Chondrocyte (in vitro differentiated cells): ENCODE results near the gene MTHFD1L. TPM values are rescaled to one million over a fixed set of nuclear protein-coding genes. Genes with fewer than 3 reads are reported as not detected.

ENCODE experiments used
- DNase-seq: peaks from one replicate; pipeline ENCODE4 v3.0.0; 2021; ENCODE audit warnings: mixed read lengths, low spot score
- H3K27ac Mint-ChIP-seq: one replicate; pipeline ENCODE4 v1.8.0; 2021; ENCODE audit warnings: mild to moderate bottlenecking, moderate library complexity, mixed read lengths; ENCODE audit not compliant: unreplicated experiment
- H3K27me3 Mint-ChIP-seq: 2 replicates; pipeline ENCODE4 v1.8.0; 2021; ENCODE audit warnings: low read depth, mixed read lengths
- H3K36me3 Mint-ChIP-seq: 2 replicates; pipeline ENCODE4 v1.8.0; 2021; ENCODE audit warnings: low read depth, mixed read lengths
- H3K4me1 Mint-ChIP-seq: 2 replicates; pipeline ENCODE4 v1.8.0; 2021; ENCODE audit warnings: low read depth, mild to moderate bottlenecking, mixed read lengths
- H3K4me3 Mint-ChIP-seq: one replicate; pipeline ENCODE4 v1.8.0; 2021; ENCODE audit warnings: mild to moderate bottlenecking, moderate library complexity, mixed read lengths; ENCODE audit not compliant: unreplicated experiment
- H3K9me3 Mint-ChIP-seq: 2 replicates; pipeline ENCODE4 v1.8.0; 2021; ENCODE audit warnings: low read depth, mixed read lengths
- total RNA-seq: library from RNA; stranded (reverse); gene quantifications from 3 replicates; pipeline ENCODE4 v1.2.1, GENCODE V29; 2021
- TF ChIP-seq, protein P1 (sequence below): fragments of 200-600 bp; sonication (generic); IDR thresholded peaks from 2 replicates; pipeline ENCODE4 v1.5.0; 2021; ENCODE audit warnings: antibody characterized with exemption, mild to moderate bottlenecking, moderate library complexity

Gene MTHFD1L
- total RNA-seq, 1 donor from 2014 or later = 93.7 TPM

DNA sequence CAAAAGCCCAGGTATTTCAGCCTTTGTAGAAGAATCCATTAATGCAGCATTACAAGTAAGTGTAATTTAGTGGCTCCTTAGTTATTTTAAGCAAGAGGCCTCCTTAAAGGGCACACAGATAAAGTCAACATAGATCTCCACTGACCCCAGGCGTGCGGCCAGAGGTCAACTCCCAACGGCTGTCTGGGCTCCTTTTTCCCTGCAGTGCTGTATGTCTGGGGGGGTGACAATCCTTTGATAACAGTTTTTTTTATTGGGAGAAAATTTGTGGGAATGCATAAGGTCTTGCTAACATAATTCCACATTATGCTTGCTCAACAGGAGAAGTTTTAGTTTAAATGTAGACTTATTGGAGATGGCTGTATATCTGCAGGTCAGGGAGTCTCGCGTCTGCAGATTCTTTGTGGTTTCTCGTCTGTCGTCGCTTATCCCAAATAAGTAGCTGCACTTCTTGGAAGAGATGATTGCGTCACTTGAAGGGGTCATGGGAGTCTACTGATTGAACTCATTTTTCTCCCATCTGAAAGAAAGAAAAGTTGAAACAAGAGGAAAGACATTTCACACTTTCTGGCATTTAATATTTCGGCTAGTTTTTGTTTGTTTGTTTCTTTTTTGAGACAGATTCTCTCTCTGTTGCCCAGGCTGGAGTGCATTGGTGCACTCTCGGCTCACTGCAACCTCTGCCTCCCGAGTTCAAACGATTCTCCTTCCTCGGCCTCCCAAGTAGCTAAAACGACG lies 222.5 kb downstream of the MTHFD1L start:
- Mint-ChIP-seq H3K36me3 (peaks cover 13% of the 10 kb centered on the region), H3K4me1 (peaks cover 20% of the 10 kb centered on the region), H3K27me3 (no peaks in the 10 kb centered on the region), H3K9me3 (no peaks in the 10 kb centered on the region), H3K27ac (peak overlapping the region; percentile 78), H3K4me3 (no peak overlapping the region)
- no peak for DNase-seq
- TF ChIP-seq, protein P1, sequence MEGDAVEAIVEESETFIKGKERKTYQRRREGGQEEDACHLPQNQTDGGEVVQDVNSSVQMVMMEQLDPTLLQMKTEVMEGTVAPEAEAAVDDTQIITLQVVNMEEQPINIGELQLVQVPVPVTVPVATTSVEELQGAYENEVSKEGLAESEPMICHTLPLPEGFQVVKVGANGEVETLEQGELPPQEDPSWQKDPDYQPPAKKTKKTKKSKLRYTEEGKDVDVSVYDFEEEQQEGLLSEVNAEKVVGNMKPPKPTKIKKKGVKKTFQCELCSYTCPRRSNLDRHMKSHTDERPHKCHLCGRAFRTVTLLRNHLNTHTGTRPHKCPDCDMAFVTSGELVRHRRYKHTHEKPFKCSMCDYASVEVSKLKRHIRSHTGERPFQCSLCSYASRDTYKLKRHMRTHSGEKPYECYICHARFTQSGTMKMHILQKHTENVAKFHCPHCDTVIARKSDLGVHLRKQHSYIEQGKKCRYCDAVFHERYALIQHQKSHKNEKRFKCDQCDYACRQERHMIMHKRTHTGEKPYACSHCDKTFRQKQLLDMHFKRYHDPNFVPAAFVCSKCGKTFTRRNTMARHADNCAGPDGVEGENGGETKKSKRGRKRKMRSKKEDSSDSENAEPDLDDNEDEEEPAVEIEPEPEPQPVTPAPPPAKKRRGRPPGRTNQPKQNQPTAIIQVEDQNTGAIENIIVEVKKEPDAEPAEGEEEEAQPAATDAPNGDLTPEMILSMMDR = no peak

DNA sequence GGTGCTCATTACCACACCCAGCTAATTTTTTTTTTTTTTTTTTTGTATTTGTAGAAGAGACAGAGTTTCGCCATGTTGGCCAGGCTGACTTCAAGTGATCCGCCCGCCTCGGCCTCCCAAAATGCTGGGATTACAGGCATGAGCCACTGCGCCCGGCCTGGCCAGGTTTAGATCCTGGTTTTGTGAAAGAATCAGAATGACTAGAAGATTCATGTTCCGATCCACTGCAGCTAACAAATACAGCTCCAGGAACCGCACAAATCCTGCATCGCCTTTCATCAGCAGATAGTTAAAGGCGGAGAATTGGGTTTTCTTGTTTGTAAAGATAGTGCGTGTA lies 223.1 kb downstream of the MTHFD1L start:
- no peak for DNase-seq
- Mint-ChIP-seq H3K9me3 (no peaks in the 10 kb centered on the region), H3K36me3 (peaks cover 15% of the 10 kb centered on the region), H3K27me3 (no peaks in the 10 kb centered on the region), H3K4me3 (no peak overlapping the region), H3K4me1 (peaks cover 20% of the 10 kb centered on the region), H3K27ac (peak overlapping the region; percentile 78)
- TF ChIP-seq, protein P1 = no peak

DNA sequence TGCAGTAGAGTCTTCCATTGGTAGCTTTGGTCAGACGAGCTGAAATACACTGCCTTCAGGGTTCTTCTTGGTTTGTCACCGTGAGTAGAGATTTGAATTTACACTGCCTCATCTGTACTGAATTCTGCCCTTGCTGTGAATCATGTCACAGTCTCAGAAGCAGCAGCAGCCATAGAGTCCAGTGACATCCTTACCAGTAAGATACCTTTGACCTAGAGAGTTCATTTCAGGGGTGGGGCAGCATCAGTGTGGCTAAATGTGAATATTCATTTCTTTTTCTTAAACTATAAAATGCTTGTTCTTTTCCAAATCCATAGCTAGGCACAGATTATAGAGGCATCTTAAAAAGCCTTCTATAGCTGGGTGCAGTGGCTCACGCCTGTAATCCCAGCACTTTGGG lies 223.5 kb downstream of the MTHFD1L start:
- H3K9me3 Mint-ChIP-seq = no peaks in the 10 kb centered on the region
- no peak overlapping the region for H3K27ac Mint-ChIP-seq
- H3K36me3 Mint-ChIP-seq = peaks cover 16% of the 10 kb centered on the region
- H3K4me3 Mint-ChIP-seq = no peak overlapping the region
- peaks cover 20% of the 10 kb centered on the region for H3K4me1 Mint-ChIP-seq
- TF ChIP-seq, protein P1 = no peak
- no peak for DNase-seq
- no peaks in the 10 kb centered on the region for H3K27me3 Mint-ChIP-seq

DNA sequence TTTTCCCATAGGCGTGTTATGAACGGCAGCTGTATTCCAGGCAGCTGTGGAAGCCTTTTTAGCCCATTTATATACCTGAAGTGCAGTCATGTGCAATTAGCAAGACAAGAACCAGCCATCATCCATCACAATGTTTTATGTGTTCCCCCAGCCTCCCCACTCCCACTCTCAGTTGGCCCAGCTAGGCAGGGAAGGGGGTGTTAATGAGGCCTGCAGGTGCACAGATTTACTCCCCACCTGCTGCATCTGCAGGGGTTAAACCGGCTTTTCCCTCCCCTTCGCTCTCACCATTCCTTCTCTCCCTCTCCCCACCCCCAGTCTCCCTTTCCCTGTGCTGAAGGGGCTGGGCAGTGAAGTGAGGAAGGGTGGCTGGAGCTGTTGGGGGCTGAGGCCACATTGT lies 224.5 kb downstream of the MTHFD1L start:
- TF ChIP-seq, protein P1 = no peak
- H3K4me3 Mint-ChIP-seq = no peak overlapping the region
- peaks cover 18% of the 10 kb centered on the region for H3K4me1 Mint-ChIP-seq
- no peaks in the 10 kb centered on the region for H3K27me3 Mint-ChIP-seq
- DNase-seq = no peak
- no peak overlapping the region for H3K27ac Mint-ChIP-seq
- H3K9me3 Mint-ChIP-seq = no peaks in the 10 kb centered on the region
- H3K36me3 Mint-ChIP-seq = peaks cover 19% of the 10 kb centered on the region

DNA sequence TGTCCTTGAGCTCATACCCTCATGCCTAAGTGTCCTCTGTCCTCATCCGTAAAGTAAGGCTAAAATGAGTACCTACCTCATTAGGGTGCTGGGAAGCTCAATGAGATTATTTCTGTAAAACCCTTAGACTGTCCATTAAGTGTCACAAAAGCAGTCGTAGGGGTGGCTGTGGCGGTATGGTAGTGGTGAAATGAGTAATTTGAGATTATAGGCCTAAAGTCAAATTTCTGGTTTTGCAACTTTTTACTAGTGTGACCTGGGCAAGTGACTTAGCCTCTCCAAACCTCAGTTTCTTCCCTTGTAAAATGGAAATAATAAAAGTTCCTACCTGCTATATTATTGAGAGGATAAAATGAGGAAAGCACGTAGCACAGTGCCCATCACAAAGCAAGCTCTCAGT lies 226.1 kb downstream of the MTHFD1L start:
- TF ChIP-seq, protein P1 = no peak
- no peak overlapping the region for H3K4me3 Mint-ChIP-seq

More for the DNA sequence above, 226.1 kb downstream of the MTHFD1L start:
- no peaks in the 10 kb centered on the region for H3K27me3 Mint-ChIP-seq
- no peak overlapping the region for H3K27ac Mint-ChIP-seq
- peaks cover 23% of the 10 kb centered on the region for H3K36me3 Mint-ChIP-seq
- DNase-seq = no peak
- peaks cover 19% of the 10 kb centered on the region for H3K4me1 Mint-ChIP-seq
- no peaks in the 10 kb centered on the region for H3K9me3 Mint-ChIP-seq
